ENCODE results near the gene PCGF1.
"Not testable (repeated sequence)": the region's sequence is repeated elsewhere in the genome, so short reads cannot be mapped to it uniquely, and the experiment has no call there.

PCGF1 gene

GRCh38 chr2:74471332-74472065 lies 36.0 kb downstream of the PCGF1 start:
- DNase-seq, result no peak

- not testable (repeated sequence) for DNase-seq
Measured at GRCh38 chr2:74470742-74471141, 36.8 kb downstream of the PCGF1 start.

- no peak for DNase-seq
Measured at GRCh38 chr2:74464406-74464805, 43.1 kb downstream of the PCGF1 start.

- DNase-seq, result no peak
Measured at GRCh38 chr2:74462786-74463105, 44.7 kb downstream of the PCGF1 start.

GRCh38 chr2:74462054-74462785 lies 45.3 kb downstream of the PCGF1 start:
- DNase-seq, result no peak

- no peak for DNase-seq
Measured at GRCh38 chr2:74461187-74462053, 46.1 kb downstream of the PCGF1 start.

- DNase-seq, result not testable (repeated sequence)
Measured at GRCh38 chr2:74460187-74460586, 47.3 kb downstream of the PCGF1 start.

GRCh38 chr2:74459503-74460118 lies 47.9 kb downstream of the PCGF1 start:
- not testable (repeated sequence) for DNase-seq

GRCh38 chr2:74458938-74459363 lies 48.5 kb downstream of the PCGF1 start:
- no peak for DNase-seq

GRCh38 chr2:74458132-74458937 lies 49.2 kb downstream of the PCGF1 start, which contains the start of gene WBP1:
WBP1 (plus strand) TSS chr2:74458438; CDS start chr2:74458603, 165 bp downstream.
- DNase-seq, result peak; percentile 98

DNA sequence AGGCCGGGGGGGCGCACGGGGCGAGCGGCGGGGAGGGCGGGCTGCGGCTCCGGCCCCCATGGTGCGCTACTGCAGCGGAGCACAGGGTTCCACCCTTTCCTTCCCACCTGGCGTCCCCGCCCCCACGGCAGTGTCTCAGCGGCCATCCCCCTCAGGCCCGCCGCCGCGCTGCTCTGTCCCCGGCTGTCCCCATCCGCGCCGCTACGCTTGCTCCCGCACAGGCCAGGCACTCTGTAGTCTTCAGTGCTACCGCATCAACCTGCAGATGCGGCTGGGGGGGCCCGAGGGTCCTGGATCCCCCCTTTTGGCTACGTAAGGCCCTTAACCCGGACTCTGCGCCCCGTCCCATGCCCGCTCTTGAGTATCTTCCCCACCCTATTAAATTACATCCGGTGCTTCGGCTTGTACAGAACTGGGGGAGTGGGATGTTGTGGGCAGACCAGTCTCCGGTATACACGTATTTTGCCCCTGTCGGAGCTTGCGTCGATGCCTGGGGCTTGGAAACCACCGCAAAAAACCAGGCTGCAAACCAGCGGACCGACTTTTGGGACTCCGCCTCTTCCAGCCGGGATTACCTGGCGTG lies 49.9 kb downstream of the PCGF1 start:
- peak; percentile 18 for DNase-seq

GRCh38 chr2:74457129-74457548 lies 50.4 kb downstream of the PCGF1 start:
- no peak for DNase-seq
